HL-60 (cell line): ENCODE data around the gene SHOC1.

Source experiments
- CTCF ChIP-seq: IDR thresholded peaks from one replicate; pipeline ENCODE4 v1.5.1; 2011; ENCODE audit warnings: low read length, control low read depth, inconsistent platforms; ENCODE audit not compliant: insufficient read depth
- POLR2AphosphoS5 ChIP-seq: IDR thresholded peaks from 2 replicates; pipeline ENCODE4 v1.6.1; 2012; ENCODE audit warnings: low read depth

DNA sequence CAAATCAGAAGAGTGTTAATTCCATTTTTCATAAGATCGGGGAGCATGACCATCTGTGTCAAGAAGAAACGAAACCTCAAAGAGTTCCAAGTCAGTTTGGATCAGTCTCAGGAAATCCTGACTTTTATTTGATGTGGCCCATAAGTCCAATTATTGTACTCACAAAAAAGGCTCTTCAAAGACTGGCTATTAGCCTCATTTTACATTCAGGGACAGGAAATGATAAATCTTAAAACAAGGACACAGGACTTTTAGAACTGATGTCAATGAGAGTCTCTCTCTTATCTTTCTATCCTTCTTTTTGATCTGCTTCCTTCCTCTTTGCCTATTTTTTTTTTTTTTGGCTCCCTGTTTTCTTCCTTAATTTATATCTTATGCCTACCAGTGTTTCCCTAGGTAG lies 43.7 kb upstream of the SHOC1 start:
- TF ChIP-seq CTCF (no peak), POLR2AphosphoS5 (no peak)
